DMS153 treated with DMSO at 0.1 percent for 48 hours (cell line): ENCODE results near the gene FNDC7.
"Not testable (repeated sequence)": the region's sequence is repeated elsewhere in the genome, so short reads cannot be mapped to it uniquely, and the experiment has no call there.

Experiments
- DNase-seq: peaks from one replicate; lab custom pipeline; 2025; ENCODE audit not compliant: unreplicated experiment; lab: John Stamatoyannopoulos, UW

FNDC7 gene, protein sequence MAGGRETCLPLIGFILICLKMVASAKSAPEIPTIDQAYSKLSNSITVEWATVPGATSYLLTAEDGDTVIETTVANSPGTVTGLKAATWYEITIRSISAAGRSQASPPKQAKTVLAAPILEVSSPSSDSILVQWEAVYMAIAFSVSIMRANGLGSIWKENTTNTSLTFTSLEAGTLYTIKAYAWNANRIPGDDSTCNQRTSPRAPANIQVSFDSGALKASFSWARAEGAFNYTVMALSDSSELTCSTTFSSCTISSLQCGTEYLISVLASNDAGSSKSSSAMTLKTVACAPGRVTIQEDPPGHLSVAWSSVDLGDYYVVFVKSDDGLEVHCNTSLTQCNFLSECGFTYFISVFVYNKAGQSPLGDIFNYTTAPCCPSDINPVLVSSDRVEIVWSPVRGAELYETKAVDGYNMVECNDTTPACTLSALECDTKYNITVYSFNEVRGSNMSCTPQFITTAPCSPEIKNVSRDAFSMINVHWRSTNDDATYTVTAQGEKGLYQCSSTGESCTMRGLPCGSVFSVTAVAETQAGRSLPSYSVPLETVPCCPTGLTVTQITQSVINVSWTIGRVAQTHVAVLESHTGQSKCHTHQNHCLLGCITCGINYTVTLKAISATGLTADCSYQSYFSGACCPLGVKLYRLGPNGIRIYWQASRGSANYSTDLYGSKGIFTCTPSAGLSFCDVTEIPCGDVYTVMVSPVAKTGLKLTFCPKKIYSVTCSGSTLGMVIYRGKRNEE

DNA sequence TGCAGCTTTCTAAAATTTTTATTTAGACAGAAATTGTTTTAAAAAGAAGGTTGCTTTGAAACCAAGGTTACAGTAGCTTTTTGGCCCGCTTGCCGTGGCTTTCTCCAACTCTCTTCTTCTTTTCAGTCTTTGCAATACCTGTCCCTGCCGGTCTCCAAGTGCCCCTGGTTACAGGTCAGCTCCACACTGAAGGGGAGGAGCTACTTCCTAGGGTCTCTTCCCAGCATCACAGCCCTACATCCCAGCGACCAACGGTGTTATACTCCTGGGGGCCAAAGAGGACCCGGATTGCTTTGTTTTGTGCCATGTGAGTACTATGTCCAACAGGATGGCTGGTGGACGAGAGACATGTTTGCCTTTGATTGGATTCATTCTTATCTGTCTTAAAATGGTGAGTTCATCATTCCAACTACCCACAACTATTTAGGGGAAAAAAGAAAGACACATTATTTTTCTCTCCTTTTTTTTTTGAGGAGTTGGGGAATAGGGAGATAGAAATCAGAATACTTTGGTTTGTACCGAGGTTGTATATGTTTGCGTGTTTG is at the start of gene FNDC7:
Gene FNDC7, plus strand, starts transcription at position 303 of the 545 bp plus-strand sequence. Its CDS starts 26 bp downstream, at position 329.
- no peak for DNase-seq

DNA sequence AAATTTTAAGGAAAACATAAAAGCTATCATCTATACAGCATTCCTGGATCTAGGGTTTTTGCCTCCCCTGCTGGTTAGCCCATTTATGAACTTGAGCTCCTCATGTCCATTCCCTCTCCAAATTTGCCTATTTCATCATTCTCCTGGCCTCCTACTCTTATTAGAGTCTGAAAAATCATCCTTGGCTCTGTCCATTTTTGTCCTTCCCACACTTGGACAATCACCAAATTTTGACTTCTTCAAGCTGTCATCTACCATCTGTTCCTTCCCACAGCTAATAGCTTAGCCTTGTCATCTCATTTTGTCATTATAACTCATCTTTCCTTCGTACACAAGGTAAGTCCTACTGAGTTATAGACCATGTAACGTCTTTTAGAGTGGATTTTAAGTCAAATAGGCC is 49.6 kb upstream of the FNDC7 start:
- DNase-seq, result no peak

DNA sequence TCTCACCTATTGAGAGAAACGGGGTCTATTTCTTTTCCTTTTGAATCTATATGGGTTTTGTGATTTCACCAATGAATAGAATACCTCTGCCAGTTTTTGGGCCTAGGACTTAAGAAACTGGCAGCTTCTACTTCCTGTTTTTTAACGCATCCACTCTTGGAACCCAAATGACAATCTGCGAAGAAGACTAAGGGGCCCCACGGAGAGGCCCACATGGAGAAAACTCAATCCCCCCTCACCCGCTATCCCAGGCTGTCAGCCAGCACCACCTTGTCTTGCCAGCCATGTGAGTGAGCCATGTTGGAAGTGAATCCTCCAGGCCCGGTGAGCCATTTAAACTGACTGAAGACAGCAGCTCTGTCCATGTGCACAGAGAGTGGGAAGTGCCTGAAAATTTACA is 48.2 kb upstream of the FNDC7 start:
- no peak for DNase-seq

DNA sequence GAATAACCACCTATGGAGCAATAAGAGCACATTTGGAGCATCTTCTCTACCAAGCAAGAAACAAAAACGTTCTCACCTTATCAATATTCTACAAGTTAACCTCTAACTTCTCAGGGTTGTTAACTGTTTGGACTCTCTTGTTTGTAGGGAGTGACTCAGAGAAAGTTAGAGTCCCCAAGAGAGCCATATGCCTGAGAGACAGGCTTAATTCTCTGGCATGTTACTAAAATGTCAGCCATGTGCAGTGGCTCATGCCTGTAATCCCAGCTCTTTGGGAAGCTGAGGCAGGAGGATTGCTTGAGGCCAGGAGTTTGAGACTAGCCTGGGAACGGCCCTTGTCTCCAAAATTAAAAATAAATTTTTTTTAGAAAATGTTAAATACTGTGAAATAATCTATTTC is 47.6 kb upstream of the FNDC7 start:
- DNase-seq, result no peak

DNA sequence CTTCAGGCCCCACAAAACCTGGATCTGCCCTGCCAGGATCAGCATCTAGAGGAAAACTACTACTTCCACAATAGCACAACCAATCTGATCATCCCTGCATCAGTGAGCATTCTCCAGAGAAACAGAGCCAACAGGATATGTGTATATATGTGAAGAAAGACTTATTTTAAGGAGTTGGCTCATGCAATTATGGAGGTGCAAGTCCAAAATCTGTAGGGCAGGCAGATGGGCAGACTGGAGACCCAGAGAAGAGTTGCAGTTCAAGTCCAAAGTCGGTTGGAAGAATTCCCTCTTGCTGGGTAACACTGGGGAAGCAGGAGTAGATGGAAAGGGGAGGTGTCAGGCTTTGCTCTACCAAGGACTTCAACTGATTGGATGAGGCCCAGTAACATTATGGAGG is 46.9 kb upstream of the FNDC7 start:
- DNase-seq, result no peak

DNA sequence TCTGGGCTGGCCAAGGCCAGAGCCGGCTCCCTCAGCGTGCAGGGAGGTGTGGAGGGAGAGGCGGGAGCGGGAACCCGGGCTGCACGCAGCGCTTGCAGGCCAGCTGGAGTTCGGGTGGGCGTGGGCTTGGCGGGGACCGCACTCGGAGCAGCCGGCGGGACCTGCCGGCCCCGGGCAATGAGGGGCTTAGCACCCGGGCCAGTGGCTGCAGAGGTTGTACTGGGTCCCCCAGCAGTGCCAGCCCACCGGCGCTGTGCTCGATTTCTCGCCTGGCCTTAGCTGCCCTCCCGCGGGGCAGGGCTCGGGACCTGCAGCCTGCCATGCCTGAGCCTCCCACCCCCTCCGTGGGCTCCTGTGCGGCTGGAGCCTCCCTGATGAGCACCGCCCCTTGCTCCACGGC is 45.3 kb upstream of the FNDC7 start:
- not testable (repeated sequence) for DNase-seq

DNA sequence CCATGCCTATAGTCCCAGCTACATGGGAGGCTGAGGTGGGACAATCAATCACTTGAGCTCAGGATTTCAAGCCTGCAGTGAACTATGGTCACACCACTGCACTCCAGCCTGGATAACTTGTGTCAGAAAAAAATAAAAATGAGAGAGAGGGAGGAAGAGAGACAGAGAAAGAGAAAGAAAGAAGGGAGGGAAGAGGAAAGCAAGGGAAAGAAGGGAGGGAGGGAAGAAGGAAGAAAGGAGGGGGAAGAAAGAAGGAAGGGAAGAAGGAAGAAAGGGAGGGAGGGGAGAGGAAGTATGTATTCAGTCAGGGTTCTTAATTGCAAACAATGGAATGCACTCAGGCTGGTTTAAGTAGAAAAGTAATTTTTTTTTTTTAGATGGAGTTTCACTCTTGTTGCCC is 43.9 kb upstream of the FNDC7 start:
- no peak for DNase-seq

DNA sequence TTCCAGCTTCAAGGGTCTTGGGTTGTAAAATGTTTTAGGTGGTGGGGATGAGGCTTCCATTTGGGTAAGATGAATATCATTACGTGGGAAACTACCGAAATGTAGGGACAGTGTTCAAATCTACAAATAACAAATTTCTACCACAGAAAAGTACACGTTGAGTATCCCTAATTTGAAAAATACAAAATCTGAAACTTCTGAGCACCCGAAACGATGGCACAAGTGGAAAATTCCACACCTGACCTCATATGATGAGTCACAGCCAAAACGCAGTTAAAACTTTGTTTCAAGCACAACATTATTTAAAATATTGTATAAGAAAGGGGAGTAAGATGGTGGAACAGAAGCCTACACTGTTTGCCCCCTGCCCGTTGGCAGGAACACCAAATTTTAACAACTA is 43.0 kb upstream of the FNDC7 start:
- DNase-seq, result no peak

DNA sequence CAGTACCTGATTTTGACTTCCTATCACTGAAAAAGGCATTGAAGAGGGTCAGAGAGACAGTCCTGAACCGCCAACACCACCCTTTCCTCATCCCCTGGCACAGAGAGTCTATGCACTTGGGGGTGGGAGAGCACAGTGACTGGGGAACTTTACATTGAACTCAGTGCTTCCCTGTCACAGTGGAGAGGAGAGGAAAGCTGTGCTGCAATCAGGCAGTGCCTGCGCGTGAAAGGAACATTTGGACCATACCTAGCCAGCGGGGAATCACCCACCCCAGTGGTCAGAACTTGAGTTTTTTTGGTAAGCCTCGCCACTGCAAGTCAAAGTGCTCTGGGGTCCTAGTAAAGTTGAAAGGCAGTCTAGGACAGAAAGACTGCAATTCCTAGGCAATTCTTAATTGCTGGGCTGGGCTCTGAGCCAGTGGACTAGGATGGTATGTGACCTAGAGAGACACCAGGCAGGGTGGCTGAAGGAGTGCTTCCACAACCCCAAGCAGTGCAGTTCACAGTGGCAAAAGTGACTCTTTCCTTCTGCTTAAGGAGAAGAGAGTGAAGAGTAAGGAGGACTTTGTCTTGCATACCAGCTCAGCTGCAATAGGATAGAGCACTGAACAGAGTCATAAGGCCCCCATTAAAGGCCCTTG is 42.5 kb upstream of the FNDC7 start:
- DNase-seq, result no peak

DNA sequence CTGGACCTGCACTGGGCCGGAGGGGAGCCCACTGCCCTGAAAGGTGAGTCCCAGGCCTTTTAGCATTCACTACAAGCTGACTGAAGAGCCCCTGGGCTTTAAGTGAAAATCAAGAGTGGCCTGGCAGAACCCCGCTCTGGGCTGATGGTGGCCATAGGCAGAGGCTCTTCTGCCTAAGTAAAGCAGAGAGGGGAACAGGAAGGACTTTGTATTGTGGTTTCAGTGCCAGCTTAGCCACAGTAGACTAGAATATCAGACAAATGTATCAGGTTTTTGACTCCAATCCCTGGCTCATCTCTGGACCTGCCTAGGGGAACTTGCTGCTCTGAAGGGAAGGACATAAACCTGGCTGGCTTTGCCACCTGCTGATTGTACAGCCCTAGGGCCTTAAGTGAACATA is 41.6 kb upstream of the FNDC7 start:
- no peak for DNase-seq

DNA sequence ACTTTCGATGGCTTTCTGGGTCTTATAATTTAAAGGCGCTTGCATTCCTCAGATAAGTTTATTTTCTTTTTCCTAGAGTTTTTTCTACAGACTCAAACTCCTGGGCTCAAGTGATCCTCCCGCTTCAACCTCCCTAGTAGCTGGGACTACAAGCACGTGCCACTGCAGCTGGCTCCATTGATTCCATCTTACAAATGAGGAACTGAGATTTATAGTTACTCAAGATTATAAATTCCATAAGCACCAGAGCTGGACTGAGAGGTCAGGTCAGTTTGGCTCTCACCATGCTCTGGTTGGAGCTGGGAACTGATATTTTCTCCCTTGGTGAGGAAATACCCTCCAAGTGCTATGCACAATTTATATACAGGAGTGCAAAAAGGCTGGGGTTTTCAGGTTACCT is 34.0 kb upstream of the FNDC7 start:
- DNase-seq, result no peak

DNA sequence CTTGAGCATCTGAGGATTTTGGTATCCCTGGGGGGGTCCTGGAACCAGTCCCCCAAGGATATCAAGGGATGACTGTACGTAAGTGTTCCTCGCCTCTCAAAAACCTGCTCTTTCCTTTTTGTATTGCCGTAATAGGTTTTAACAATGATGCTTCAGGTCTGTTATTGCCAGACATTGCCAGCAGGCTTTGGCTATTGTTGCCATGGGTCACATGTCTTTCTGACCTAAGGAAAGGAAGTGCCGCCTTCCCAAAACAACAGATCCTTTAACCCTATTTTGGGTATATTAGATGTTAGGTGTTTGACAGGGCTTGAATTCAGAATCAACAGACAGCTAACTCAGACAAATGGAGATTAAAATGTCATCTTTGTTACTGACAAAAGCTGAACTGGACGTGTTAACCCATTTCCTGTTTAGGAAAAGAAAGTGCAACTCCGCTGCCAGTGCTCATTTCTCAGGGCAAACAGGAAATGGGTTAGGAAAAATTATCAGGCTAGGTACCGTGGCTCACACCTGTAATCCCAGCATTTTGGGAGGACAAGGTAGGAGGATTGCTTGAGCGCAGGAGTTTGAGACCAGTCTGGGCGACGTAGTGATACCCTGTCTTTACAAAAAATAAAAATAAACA is 33.0 kb upstream of the FNDC7 start:
- DNase-seq, result no peak

DNA sequence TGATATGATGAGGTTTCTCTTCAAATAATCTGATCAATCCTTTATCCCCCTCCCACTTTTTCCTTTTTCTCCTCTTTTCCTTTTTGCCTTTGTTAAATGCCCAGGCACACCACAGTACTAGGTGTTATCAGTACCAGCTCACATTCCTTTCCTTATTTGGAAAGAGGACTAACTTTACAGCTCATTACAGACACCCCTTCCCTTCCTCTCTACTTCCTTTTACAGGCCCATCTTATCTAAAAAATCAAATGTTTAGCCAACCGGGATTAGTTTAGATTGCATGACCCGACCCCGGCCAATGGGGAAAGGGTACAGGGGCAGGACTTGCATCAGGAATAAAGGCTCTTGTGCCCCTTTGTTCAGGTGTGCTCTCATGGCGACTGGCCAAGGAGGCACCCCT is 31.0 kb upstream of the FNDC7 start:
- not testable (repeated sequence) for DNase-seq

DNA sequence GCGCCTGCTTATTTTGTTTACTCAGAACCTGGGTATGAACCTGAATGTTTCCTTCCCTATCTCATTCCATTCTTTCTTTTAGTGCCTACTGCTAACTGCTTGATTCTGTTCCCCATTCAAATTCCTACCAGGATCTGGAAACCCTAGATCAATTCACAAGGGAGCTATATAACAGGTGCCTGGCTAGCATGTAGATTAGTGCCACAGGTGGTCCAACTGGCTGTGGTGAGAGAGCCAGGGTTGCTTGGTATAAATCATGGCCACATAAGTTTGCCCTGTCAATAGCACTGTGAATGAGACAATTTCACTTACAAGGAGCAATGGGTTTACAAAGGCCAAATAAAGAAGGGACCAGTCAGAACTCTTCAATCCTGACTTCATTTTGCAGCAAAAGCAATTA is 27.2 kb upstream of the FNDC7 start:
- DNase-seq, result no peak

DNA sequence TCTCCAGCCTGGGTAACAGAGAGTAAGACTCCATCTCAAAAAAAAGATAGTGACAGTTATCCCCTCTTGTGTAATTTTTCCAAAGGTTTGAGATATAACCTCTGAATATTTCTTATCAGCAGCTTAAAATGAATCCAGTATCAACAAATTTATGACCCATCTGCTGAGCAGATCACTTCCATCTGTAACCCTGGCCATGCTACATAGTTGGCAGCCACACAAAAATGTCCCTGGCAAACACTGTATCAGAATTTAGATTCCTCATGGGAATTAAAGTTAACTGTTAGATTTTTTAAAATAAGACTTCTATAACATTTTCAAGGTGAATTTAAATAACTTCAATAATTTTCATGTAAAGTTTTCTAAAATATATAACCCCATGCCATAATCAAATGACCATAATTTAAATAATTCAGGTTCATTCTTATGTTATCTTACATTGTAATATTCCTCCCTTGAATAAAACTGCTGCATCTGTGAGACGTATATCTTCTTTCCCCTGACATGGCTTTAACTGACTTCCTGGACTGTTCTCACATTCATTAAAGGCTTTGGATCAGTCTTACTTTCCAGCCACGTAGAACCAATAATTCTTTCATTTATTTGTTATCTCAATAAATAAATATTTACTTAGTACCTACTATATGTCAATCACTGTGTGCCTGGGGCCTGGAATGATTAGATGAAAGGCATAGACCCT is 25.9 kb upstream of the FNDC7 start:
- no peak for DNase-seq

DNA sequence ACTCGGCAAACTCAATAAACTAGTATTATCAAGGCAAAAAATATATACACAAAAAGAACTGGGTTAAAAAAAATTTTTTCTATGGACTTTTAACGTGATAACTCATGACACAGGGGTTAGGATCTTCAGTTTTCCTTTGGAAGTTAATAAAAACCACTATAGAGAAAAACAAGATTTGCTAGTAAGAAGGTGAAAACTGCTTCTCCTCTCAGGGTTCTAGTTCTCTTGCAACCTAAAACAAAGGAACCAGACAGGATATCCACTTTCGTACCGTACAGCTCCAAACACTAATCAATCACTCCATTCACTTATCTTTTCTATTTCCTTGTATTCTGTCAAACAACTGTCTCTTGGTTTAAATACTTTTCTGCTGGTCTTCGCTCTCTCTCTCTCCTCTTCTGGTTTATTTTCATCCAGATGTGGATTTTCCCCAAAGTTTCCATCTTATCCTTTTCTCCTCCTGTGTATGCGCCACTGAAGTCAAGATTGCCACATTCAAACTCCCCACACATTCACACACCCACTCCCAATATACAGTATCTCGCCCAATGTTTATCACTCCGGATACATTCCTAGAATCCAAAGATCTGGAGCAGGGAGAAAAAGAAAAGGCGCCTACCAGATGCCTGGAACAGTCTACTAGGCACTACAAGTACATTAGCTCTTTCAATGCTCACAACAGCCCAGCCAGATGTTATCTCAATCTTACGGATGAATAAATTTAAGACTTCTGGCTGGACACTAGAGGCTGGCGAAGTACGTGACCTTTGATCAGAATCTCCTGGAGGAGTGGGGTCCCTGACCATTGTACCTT is 21.4 kb upstream of the FNDC7 start:
- DNase-seq, result no peak

DNA sequence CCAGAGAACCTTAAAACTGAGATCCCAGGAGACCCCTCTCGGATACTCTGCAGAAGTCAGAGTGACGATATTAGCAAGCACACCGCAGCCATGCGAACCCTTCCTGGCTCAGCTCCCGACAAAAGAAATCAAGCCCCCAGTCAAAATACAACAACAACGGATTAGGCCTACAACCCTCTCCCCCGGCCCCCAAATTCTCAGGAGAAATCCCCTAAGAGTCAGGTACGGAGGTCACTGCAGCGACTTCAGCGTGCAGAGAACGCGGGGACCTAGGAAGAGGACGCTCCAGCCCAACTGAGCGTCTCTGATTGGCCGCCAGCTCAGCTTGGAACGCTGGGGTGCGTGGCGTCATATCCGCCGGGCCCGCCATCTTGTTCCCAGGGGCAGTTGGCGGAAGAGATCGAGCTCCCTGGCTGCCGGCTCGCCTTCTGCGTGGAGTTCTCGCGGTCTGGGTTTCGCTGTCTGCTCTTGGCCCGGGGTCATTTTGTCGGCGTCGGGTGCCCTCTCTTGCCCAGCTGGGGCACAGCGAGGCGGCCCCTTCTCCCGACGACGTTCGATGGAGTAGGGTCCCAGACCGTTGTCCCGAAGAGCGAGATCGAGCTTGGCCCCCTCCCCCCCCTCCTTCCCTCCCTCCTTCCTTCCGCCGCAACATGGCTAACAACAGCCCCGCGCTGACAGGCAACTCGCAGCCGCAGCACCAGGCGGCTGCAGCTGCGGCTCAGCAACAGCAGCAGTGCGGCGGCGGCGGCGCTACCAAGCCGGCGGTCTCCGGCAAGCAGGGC is 20.6 kb upstream of the FNDC7 start, which contains the start of gene PRPF38B:
Gene PRPF38B, plus strand, starts transcription at position 369 of the 782 bp plus-strand sequence. Its CDS starts 282 bp downstream, at position 651.
- DNase-seq, result peak; percentile 75

DNA sequence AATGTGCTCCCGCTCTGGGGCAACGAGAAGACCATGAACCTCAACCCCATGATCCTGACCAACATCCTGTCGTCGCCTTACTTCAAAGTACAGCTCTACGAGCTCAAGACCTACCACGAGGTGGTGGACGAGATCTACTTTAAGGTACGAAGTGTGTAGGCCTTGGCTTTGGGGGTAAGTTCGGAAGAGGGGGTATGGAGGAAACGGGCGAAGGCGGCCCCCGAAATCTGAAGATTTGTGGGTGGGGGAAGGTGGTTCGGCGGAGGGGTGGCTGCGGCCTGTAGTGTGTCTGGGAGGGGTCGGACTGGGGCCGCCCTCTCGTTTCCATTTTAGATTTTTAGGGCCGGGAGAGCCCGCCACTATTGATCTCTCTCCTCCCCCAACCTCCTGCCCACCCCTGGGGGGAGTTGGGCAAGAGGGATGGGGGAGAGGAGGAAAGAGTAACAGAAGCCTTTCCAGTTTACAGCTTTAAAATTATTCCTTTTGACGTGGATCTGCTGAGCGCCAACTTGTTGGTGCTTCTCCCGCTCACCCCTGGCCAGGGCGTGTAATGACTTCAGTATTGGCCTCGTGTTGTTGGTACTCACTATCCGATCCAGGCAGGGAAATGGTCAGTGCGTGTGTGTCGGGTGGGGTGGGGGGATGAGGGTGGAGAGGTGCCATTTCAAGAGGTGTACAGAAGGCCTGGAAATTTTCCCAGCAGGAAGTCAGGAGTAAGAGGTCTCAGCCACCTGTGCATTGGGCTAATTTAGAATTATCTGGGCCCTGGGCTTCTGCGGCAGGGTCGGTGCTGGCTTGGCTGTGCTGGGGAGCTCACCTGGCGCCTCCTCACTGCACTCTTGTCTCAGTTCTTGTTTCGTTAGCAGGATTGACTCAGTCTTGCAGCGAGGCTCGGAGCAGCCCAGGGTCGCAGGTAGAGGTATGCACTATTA is 19.7 kb upstream of the FNDC7 start:
- no peak for DNase-seq
